ENCODE measurements around the gene LMF2. TPM values are rescaled to one million over a fixed set of nuclear protein-coding genes. Genes with fewer than 3 reads are reported as not detected.

The LMF2 gene
- total RNA-seq, 1 experiment from 2014 or later, result 56.9 TPM

DNA sequence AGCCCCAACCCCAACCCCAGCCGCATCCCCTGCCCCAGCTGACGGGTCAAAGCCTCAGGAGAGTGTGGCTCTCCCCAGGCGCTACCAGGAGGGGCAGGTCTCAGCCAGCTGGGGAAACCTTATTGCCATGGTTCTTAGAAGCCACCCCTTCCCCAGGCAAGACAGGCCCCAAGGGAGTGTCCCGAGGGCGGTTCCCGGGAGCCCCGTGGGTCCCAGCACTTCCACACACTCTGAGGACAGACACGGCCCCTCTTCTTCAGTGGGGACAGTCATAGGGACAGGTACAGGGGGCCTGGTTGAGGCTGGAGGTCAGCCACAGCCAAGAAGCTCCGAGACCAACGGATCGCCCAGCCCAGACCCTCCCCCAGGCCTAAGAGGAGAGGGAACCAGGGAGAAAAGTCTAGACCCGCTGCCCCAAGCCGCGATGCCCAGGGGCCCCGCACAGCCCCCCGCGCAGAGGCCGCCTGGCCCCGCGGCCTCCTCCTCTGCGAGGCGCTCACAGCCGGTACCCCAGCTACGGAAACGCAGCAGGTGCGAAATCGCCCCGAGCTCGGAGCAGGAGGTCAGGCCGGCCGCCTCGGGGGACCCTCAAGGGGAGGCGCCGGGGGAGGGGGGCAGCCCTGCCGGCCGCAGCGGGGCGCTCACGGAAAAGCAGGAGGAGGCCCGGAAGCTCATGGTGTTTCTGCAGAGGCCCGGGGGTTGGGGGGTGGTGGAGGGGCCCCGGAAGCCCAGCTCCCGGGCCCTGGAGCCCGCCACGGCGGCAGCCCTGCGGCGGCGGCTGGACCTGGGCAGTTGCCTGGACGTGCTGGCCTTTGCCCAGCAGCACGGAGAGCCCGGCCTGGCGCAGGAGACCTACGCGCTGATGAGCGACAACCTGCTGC lies 40.8 kb upstream of the LMF2 start:
- H2AFZ ChIP-seq (ENCODE audit: low read depth, low read length, poor library complexity, severe bottlenecking), result no peak overlapping the region
- ChIA-PET RAD21 (ENCODE audit: low non-redundant PET in 1 of 2, low total read pairs in 2 of 2, uncharacterized antibody in 2 of 2, unreplicated experiment in 2 of 2) (no interaction called here), POLR2A (no interaction called here), CTCF (interaction anchor here (1.6 kb wide), 1 partner anchor 23 kb away, joined by 5 read pairs; the partner anchor contains the start of gene SCO2)
- no peak overlapping the region for H3K9ac ChIP-seq (ENCODE audit: low read length)
- H3K27me3 ChIP-seq (ENCODE audit: insufficient read depth, low read length), result no peaks in the 10 kb centered on the region
- DNase-seq (ENCODE audit: low read depth, low spot score) (no peak), ATAC-seq (no peak)
- no peaks in the 10 kb centered on the region for H3K36me3 ChIP-seq (ENCODE audit: control insufficient read depth in 1 of 2, insufficient read depth in 2 of 2, low read length in 2 of 2)
- no peak for TF ChIP-seq SIN3A (IDR thresholded peaks at IDR 0.05; ENCODE audit: low read depth)
- TF ChIP-seq RAD21 (IDR thresholded peaks at IDR 0.05; ENCODE audit: low read depth), result no peak
- TF ChIP-seq CBX3 (IDR thresholded peaks at IDR 0.05; ENCODE audit: low read depth), result no peak
- no peak for TF ChIP-seq ZNF274 (IDR thresholded peaks at IDR 0.05; ENCODE audit: low read depth, low read length)
- TF ChIP-seq YY1 (IDR thresholded peaks at IDR 0.05; ENCODE audit: extremely low read depth, insufficient replicate concordance, low read depth, low read length), result no peak
- TF ChIP-seq, protein P1, sequence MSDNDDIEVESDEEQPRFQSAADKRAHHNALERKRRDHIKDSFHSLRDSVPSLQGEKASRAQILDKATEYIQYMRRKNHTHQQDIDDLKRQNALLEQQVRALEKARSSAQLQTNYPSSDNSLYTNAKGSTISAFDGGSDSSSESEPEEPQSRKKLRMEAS (IDR thresholded peaks at IDR 0.05), result no peak
- TF ChIP-seq JUND (IDR thresholded peaks at IDR 0.05), result no peak
- no peak for TF ChIP-seq FOSL1 (IDR thresholded peaks at IDR 0.05; ENCODE audit: low read depth)
- no peak for TF ChIP-seq ZFX (IDR thresholded peaks at IDR 0.05)
- no peak for TF ChIP-seq EZH2phosphoT487 (IDR thresholded peaks at IDR 0.05; ENCODE audit: borderline replicate concordance)
- intact Hi-C loops (cut with micrococcal nuclease), result no loop called here
- H3K4me2 ChIP-seq (ENCODE audit: low read length), result no peak overlapping the region
- H3K79me2 ChIP-seq (ENCODE audit: insufficient read depth, low read length), result no peaks in the 10 kb centered on the region
- H3K4me3 ChIP-seq (replicated peaks in 1 of 2; ENCODE audit: low read depth in 1 of 2, low read length in 2 of 2), result no peak overlapping the region
- BruUV-seq (replicated peaks), result no TSS peak
- peaks cover 10 to 17% of the 10 kb centered on the region in 2 experiments; a peak in 3 of 4 replicates for H3K4me1 ChIP-seq (ENCODE audit: control insufficient read depth in 1 of 2, insufficient read depth in 2 of 2, low read length in 2 of 2)
- no peak overlapping the region for H3K27ac ChIP-seq (ENCODE audit: low read depth, low read length)
- H3K9me2 ChIP-seq (ENCODE audit: insufficient read depth), result no peaks in the 10 kb centered on the region
- H3K9me3 ChIP-seq (ENCODE audit: control insufficient read depth in 1 of 2, insufficient read depth in 1 of 2, low read depth in 1 of 2, low read length in 2 of 2), result no peaks in the 10 kb centered on the region
- no peaks in the 10 kb centered on the region for H4K20me1 ChIP-seq (ENCODE audit: insufficient read depth)
